HG03175 (cell line): ENCODE measurements around the gene VIPR2.
"Not testable (repeated sequence)": the region's sequence is repeated elsewhere in the genome, so short reads cannot be mapped to it uniquely, and the experiment has no call there.

Experiments
- ATAC-seq: cut with Tn5 transposase; IDR thresholded peaks from one replicate; pipeline ENCODE4 v1.9.1; 2021; ENCODE audit warnings: mild to moderate bottlenecking, moderate library complexity; ENCODE audit not compliant: unreplicated experiment

The VIPR2 gene

GRCh38 chr7:159014297-159015062, 130.2 kb downstream of the VIPR2 start:
- no peak for ATAC-seq

- no peak for ATAC-seq
Observed at GRCh38 chr7:159013825-159014289, 130.8 kb downstream of the VIPR2 start.

- no peak for ATAC-seq
Observed at GRCh38 chr7:159013181-159013690, 131.4 kb downstream of the VIPR2 start.

- ATAC-seq: no peak
Observed at GRCh38 chr7:159012353-159013069, 132.2 kb downstream of the VIPR2 start.

- no peak for ATAC-seq
Observed at GRCh38 chr7:159011722-159012022, 133.0 kb downstream of the VIPR2 start.

- ATAC-seq: no peak
Observed at GRCh38 chr7:159010937-159011721, 133.5 kb downstream of the VIPR2 start.

- ATAC-seq: no peak
Observed at GRCh38 chr7:159010411-159010810, 134.3 kb downstream of the VIPR2 start.

GRCh38 chr7:159009951-159010350, 134.7 kb downstream of the VIPR2 start:
- ATAC-seq: no peak

- ATAC-seq: no peak
Observed at GRCh38 chr7:159008417-159008816, 136.2 kb downstream of the VIPR2 start.

GRCh38 chr7:159007996-159008389, 136.7 kb downstream of the VIPR2 start:
- ATAC-seq: no peak

- ATAC-seq: no peak
Observed at GRCh38 chr7:159007364-159007995, 137.2 kb downstream of the VIPR2 start.

- ATAC-seq: no peak
Observed at GRCh38 chr7:159006610-159007130, 138.0 kb downstream of the VIPR2 start.

GRCh38 chr7:159006022-159006609, 138.6 kb downstream of the VIPR2 start:
- ATAC-seq: not testable (repeated sequence)

- no peak for ATAC-seq
Observed at GRCh38 chr7:159005618-159006017, 139.0 kb downstream of the VIPR2 start.

GRCh38 chr7:159004411-159004810, 140.3 kb downstream of the VIPR2 start:
- ATAC-seq: no peak

- ATAC-seq: no peak
Observed at GRCh38 chr7:159001811-159002210, 142.9 kb downstream of the VIPR2 start.

GRCh38 chr7:159000859-159001435, 143.7 kb downstream of the VIPR2 start:
- no peak for ATAC-seq

GRCh38 chr7:159000070-159000469, 144.6 kb downstream of the VIPR2 start:
- ATAC-seq: no peak

GRCh38 chr7:158999496-158999895, 145.2 kb downstream of the VIPR2 start:
- ATAC-seq: no peak

GRCh38 chr7:158998261-158998660, 146.4 kb downstream of the VIPR2 start:
- ATAC-seq: not testable (repeated sequence)
